ENCODE results near the gene CREG1. TPM values are rescaled to one million over a fixed set of nuclear protein-coding genes. Genes with fewer than 3 reads are reported as not detected.

CREG1 gene
- total RNA-seq, 1 experiment from 2014 or later: 102 TPM

DNA sequence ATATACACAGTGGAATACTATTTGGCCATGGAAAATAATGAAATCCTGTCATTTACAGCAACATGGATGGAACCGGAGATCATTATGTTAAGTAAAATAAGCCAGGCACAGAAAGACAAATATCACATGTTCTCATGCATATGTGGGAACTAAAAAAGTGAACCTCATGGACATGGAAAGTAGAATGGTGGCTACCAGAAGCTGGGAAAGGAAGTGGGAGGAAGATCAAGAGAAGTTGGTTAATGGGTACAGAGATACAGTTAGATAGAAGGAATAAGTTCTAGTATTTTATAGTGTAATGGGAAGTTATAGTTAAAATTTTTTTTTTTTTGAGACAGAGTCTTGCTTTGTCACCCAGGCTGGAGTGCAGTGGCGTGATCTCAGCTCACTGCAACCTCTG is 34.8 kb upstream of the CREG1 start:
- H2AFZ ChIP-seq (ENCODE audit: low read length): no peak overlapping the region
- H3K9ac ChIP-seq (ENCODE audit: low read length): no peak overlapping the region
- H4K20me1 ChIP-seq (ENCODE audit: insufficient read depth, low read depth, low read length): no peaks in the 10 kb centered on the region
- H3K4me2 ChIP-seq (ENCODE audit: low read depth, low read length, poor library complexity, severe bottlenecking): no peak overlapping the region
- H3K79me2 ChIP-seq (ENCODE audit: low read length): no peaks in the 10 kb centered on the region
- H3K9me2 ChIP-seq (replicated peaks; ENCODE audit: insufficient read depth, low read length): no peaks in the 10 kb centered on the region
- no peaks in the 10 kb centered on the region; the same call in 1 of the 2 replicates for H3K27me3 ChIP-seq (ENCODE audit: low read length)
- H3K4me1 ChIP-seq (ENCODE audit: low read length): peaks cover 13% of the 10 kb centered on the region
- no peak for DNase-seq
- no peaks in the 10 kb centered on the region for H3K36me3 ChIP-seq (ENCODE audit: insufficient read depth, low read length)
- H3K9me3 ChIP-seq (ENCODE audit: low read length): no peaks in the 10 kb centered on the region
- no peak overlapping the region for H3K4me3 ChIP-seq (ENCODE audit: low read length)
- H3K27ac ChIP-seq (ENCODE audit: low read length): no peak overlapping the region

GRCh38 chr1:167587872-167588271 is 34.3 kb upstream of the CREG1 start:
- H3K4me1 ChIP-seq (ENCODE audit: low read length): peaks cover 13% of the 10 kb centered on the region
- H3K4me2 ChIP-seq (ENCODE audit: low read depth, low read length, poor library complexity, severe bottlenecking): no peak overlapping the region
- H3K27ac ChIP-seq (ENCODE audit: low read length): no peak overlapping the region
- H4K20me1 ChIP-seq (ENCODE audit: insufficient read depth, low read depth, low read length): no peaks in the 10 kb centered on the region
- H3K9me2 ChIP-seq (replicated peaks; ENCODE audit: insufficient read depth, low read length): no peaks in the 10 kb centered on the region
- no peaks in the 10 kb centered on the region for H3K9me3 ChIP-seq (ENCODE audit: low read length)
- H3K9ac ChIP-seq (ENCODE audit: low read length): no peak overlapping the region
- H3K27me3 ChIP-seq (ENCODE audit: low read length): no peaks in the 10 kb centered on the region; the same call in 1 of the 2 replicates
- DNase-seq: peak; percentile 50
- no peaks in the 10 kb centered on the region for H3K79me2 ChIP-seq (ENCODE audit: low read length)
- no peak overlapping the region for H3K4me3 ChIP-seq (ENCODE audit: low read length)
- H2AFZ ChIP-seq (ENCODE audit: low read length): no peak overlapping the region
- H3K36me3 ChIP-seq (ENCODE audit: insufficient read depth, low read length): no peaks in the 10 kb centered on the region

DNA sequence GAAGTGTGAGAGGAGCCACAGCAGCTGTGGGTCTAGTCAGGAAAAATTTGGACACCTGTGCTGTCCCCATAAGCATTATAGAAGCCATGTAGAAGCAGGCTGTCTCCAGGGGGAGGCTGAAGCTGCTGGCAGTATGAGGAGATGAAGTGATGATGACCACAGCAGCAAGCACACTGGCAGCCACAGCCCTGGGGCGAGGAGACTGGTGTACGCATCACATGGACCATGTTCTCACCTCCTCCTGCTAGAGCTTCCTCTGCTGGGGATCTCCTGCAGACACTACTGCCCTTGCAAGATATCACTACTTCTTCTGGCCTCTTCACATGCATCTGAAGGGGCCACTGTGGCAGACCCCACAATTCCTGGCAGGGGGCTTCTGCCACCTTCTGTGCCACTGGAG is 33.8 kb upstream of the CREG1 start:
- no peak overlapping the region for H3K4me2 ChIP-seq (ENCODE audit: low read depth, low read length, poor library complexity, severe bottlenecking)
- no peaks in the 10 kb centered on the region for H3K9me3 ChIP-seq (ENCODE audit: low read length)
- H3K4me1 ChIP-seq (ENCODE audit: low read length): peaks cover 13% of the 10 kb centered on the region
- no peak for DNase-seq
- no peaks in the 10 kb centered on the region; the same call in 1 of the 2 replicates for H3K27me3 ChIP-seq (ENCODE audit: low read length)
- no peaks in the 10 kb centered on the region for H3K79me2 ChIP-seq (ENCODE audit: low read length)
- H3K9ac ChIP-seq (ENCODE audit: low read length): no peak overlapping the region
- H3K4me3 ChIP-seq (ENCODE audit: low read length): no peak overlapping the region
- H4K20me1 ChIP-seq (ENCODE audit: insufficient read depth, low read depth, low read length): no peaks in the 10 kb centered on the region
- H3K27ac ChIP-seq (ENCODE audit: low read length): no peak overlapping the region
- H3K9me2 ChIP-seq (replicated peaks; ENCODE audit: insufficient read depth, low read length): no peaks in the 10 kb centered on the region
- no peak overlapping the region for H2AFZ ChIP-seq (ENCODE audit: low read length)
- H3K36me3 ChIP-seq (ENCODE audit: insufficient read depth, low read length): no peaks in the 10 kb centered on the region

DNA sequence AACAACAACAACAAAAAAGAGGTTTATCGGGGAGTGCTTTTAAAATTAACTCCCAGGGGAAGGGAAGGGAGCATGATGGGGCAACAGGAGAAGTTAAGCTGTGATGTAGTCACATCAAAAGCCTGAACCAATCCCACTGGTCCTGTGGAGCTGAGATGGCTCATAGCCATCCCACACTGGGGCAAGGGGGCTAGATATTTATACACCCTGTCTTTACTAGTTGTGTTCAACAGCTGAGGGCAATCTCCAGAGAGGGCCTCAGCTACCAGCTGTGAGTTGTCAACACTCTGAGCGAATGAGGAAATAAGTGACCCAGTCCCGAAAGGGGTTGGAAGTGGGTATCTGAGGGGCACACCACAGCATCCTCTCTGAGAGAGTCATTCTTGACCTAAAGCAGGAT is 31.0 kb upstream of the CREG1 start:
- no peak for DNase-seq
- H3K9me2 ChIP-seq (replicated peaks; ENCODE audit: insufficient read depth, low read length): no peaks in the 10 kb centered on the region
- H3K4me3 ChIP-seq (ENCODE audit: low read length): no peak overlapping the region
- H3K4me1 ChIP-seq (ENCODE audit: low read length): peaks cover 11% of the 10 kb centered on the region
- H2AFZ ChIP-seq (ENCODE audit: low read length): no peak overlapping the region
- H3K27me3 ChIP-seq (ENCODE audit: low read length): no peaks in the 10 kb centered on the region; the same call in 1 of the 2 replicates
- no peaks in the 10 kb centered on the region for H3K79me2 ChIP-seq (ENCODE audit: low read length)
- H4K20me1 ChIP-seq (ENCODE audit: insufficient read depth, low read depth, low read length): no peaks in the 10 kb centered on the region
- no peak overlapping the region for H3K4me2 ChIP-seq (ENCODE audit: low read depth, low read length, poor library complexity, severe bottlenecking)
- no peaks in the 10 kb centered on the region for H3K9me3 ChIP-seq (ENCODE audit: low read length)
- H3K27ac ChIP-seq (ENCODE audit: low read length): no peak overlapping the region
- H3K36me3 ChIP-seq (ENCODE audit: insufficient read depth, low read length): no peaks in the 10 kb centered on the region
- no peak overlapping the region for H3K9ac ChIP-seq (ENCODE audit: low read length)

DNA sequence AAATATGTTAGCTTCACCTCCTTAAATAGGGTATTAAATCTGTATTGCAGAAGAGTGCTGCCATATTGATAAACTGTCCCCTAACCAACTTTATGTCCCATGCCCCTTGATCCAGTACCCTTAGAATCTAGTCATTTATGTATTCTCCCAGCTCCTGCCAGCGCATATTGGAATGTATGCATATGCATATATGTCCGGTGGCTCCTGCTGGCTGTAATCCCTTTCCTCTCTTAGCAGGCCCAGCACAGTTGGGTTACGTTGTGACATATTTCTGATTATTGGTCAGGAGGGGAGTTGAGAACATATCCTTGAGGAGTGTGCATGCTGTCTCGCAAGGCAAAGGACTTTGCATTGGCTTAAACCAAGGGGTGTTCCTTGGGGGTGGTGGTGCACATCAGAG is 29.2 kb upstream of the CREG1 start:
- H2AFZ ChIP-seq (ENCODE audit: low read length): no peak overlapping the region
- no peak overlapping the region for H3K4me3 ChIP-seq (ENCODE audit: low read length)
- no peaks in the 10 kb centered on the region for H4K20me1 ChIP-seq (ENCODE audit: insufficient read depth, low read depth, low read length)
- no peak for DNase-seq
- no peak overlapping the region for H3K27ac ChIP-seq (ENCODE audit: low read length)
- H3K27me3 ChIP-seq (ENCODE audit: low read length): no peaks in the 10 kb centered on the region; the same call in 1 of the 2 replicates
- no peaks in the 10 kb centered on the region for H3K79me2 ChIP-seq (ENCODE audit: low read length)
- peaks cover 5% of the 10 kb centered on the region for H3K4me1 ChIP-seq (ENCODE audit: low read length)
- H3K4me2 ChIP-seq (ENCODE audit: low read depth, low read length, poor library complexity, severe bottlenecking): no peak overlapping the region
- no peak overlapping the region for H3K9ac ChIP-seq (ENCODE audit: low read length)
- H3K36me3 ChIP-seq (ENCODE audit: insufficient read depth, low read length): no peaks in the 10 kb centered on the region
- H3K9me3 ChIP-seq (ENCODE audit: low read length): no peaks in the 10 kb centered on the region
- no peaks in the 10 kb centered on the region for H3K9me2 ChIP-seq (replicated peaks; ENCODE audit: insufficient read depth, low read length)

DNA sequence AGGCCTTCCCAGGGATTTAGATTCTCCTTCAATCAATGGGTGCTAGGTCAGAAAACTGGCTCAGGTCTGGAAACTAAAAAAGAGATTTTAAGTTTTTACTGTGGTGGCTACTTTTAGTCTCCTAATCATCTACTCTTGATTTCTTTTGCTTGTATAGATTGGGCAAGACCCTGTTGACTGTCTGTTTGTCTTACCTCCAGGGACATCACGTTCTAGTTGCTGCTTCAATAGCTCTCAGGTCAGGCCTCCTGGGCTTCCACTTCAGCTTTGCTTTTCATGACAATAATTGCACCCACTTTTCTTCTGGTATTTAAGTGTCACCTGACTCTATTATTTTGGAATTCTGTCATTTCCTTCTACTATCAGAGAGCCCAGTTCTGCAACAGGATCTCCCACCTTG is 28.5 kb upstream of the CREG1 start:
- Histone ChIP-seq H3K4me2 (ENCODE audit: low read depth, low read length, poor library complexity, severe bottlenecking) (no peak overlapping the region), H3K79me2 (ENCODE audit: low read length) (no peaks in the 10 kb centered on the region), H3K4me3 (ENCODE audit: low read length) (no peak overlapping the region), H3K27ac (ENCODE audit: low read length) (no peak overlapping the region), H2AFZ (ENCODE audit: low read length) (no peak overlapping the region), H3K9me2 (replicated peaks; ENCODE audit: insufficient read depth, low read length) (no peaks in the 10 kb centered on the region), H3K36me3 (ENCODE audit: insufficient read depth, low read length) (no peaks in the 10 kb centered on the region), H3K4me1 (ENCODE audit: low read length) (no peaks in the 10 kb centered on the region), H3K27me3 (ENCODE audit: low read length) (no peaks in the 10 kb centered on the region; the same call in 1 of the 2 replicates), H4K20me1 (ENCODE audit: insufficient read depth, low read depth, low read length) (no peaks in the 10 kb centered on the region), H3K9ac (ENCODE audit: low read length) (no peak overlapping the region), H3K9me3 (ENCODE audit: low read length) (no peaks in the 10 kb centered on the region)
- DNase-seq: no peak

DNA sequence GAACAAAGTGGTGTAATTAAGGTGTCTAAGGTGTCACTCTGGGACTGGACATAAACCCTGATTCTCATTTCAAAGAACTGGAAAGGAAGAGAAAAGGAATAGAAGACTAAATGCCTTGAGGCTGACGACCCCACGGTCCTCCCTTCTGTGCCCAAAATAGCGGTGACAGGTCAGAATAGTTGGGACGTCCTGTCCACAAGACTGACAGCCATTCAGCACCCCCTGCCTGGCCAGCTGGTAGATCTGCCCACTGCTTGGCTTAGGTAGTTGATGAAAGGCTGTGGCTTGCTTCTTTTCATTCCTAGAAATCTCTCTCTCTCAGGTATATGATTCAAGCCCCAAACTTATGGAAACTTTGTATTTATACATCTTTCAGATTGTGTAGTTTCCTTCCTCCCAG is 26.4 kb upstream of the CREG1 start:
- H3K9me3 ChIP-seq (ENCODE audit: low read length): no peaks in the 10 kb centered on the region
- H3K4me2 ChIP-seq (ENCODE audit: low read depth, low read length, poor library complexity, severe bottlenecking): no peak overlapping the region
- no peak overlapping the region for H3K27ac ChIP-seq (ENCODE audit: low read length)
- H3K9me2 ChIP-seq (replicated peaks; ENCODE audit: insufficient read depth, low read length): no peaks in the 10 kb centered on the region
- H4K20me1 ChIP-seq (ENCODE audit: insufficient read depth, low read depth, low read length): no peaks in the 10 kb centered on the region
- H3K9ac ChIP-seq (ENCODE audit: low read length): no peak overlapping the region
- no peaks in the 10 kb centered on the region for H3K79me2 ChIP-seq (ENCODE audit: low read length)
- no peaks in the 10 kb centered on the region; the same call in 1 of the 2 replicates for H3K27me3 ChIP-seq (ENCODE audit: low read length)
- no peak overlapping the region for H3K4me3 ChIP-seq (ENCODE audit: low read length)
- no peak for DNase-seq
- no peaks in the 10 kb centered on the region for H3K4me1 ChIP-seq (ENCODE audit: low read length)
- H2AFZ ChIP-seq (ENCODE audit: low read length): no peak overlapping the region
- H3K36me3 ChIP-seq (ENCODE audit: insufficient read depth, low read length): no peaks in the 10 kb centered on the region

DNA sequence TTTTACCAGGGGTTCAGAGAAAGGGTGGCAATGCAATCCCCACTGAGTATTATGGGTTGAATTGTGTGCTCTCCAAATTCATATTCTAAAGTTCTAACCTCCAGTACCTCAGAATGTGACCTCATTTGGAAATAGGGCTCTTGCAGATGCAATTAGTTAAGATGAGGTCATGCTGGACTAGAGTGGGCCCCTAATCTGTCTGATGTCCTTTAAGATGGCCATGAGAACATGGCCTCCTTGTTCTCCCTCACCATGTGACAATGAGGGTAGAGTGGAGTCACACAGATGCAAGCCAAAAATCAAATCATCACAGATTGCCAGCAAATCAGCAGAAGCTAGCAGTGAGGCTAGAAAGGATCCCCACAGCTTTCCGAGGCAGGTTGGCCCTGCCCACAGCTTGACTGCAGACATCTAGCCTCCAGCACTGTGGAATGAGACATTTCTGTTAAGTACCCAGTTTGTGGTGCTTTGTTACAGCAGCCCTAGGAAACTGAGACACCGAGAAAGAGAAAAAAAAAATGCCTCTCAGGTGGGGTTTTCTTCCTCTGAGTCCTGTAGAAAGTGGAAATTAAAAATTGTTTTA is 25.5 kb upstream of the CREG1 start:
- no peaks in the 10 kb centered on the region for H3K4me1 ChIP-seq (ENCODE audit: low read length)
- no peak overlapping the region for H3K4me2 ChIP-seq (ENCODE audit: low read depth, low read length, poor library complexity, severe bottlenecking)
- no peaks in the 10 kb centered on the region; the same call in 1 of the 2 replicates for H3K27me3 ChIP-seq (ENCODE audit: low read length)
- H4K20me1 ChIP-seq (ENCODE audit: insufficient read depth, low read depth, low read length): no peaks in the 10 kb centered on the region
- H2AFZ ChIP-seq (ENCODE audit: low read length): no peak overlapping the region
- H3K9ac ChIP-seq (ENCODE audit: low read length): no peak overlapping the region
- no peak overlapping the region for H3K27ac ChIP-seq (ENCODE audit: low read length)
- no peak overlapping the region for H3K4me3 ChIP-seq (ENCODE audit: low read length)
- H3K36me3 ChIP-seq (ENCODE audit: insufficient read depth, low read length): no peaks in the 10 kb centered on the region
- no peaks in the 10 kb centered on the region for H3K9me2 ChIP-seq (replicated peaks; ENCODE audit: insufficient read depth, low read length)
- no peak for DNase-seq
- H3K9me3 ChIP-seq (ENCODE audit: low read length): no peaks in the 10 kb centered on the region
- H3K79me2 ChIP-seq (ENCODE audit: low read length): no peaks in the 10 kb centered on the region

All from Karpas-422 (cell line).